GM12878 (cell line): ENCODE results near the gene IRF4. TPM values are rescaled to one million over a fixed set of nuclear protein-coding genes. Genes with fewer than 3 reads are reported as not detected.
A peak's percentile ranks its signal among the peaks of the same experiment; 100 is the strongest.

Experiments
- BMI1 ChIP-seq: fragments of 450-650 bp; IDR thresholded peaks from 2 replicates; pipeline ENCODE4 v1.6.1; 2016; ENCODE audit warnings: mild to moderate bottlenecking, moderate library complexity, borderline replicate concordance
- CBFB ChIP-seq: IDR thresholded peaks from 2 replicates; pipeline ENCODE4 v1.6.1; 2016; ENCODE audit warnings: antibody characterized with exemption, low read depth
- CHD4 ChIP-seq: fragments of 200-600 bp; sonication (generic); IDR thresholded peaks from 2 replicates; pipeline ENCODE4 v1.6.1; 2016; ENCODE audit warnings: mild to moderate bottlenecking
- CREB1 ChIP-seq: IDR thresholded peaks from 2 replicates; pipeline ENCODE4 v1.6.1; 2012; ENCODE audit warnings: low read depth, mild to moderate bottlenecking, inconsistent platforms
- EP300 ChIP-seq, 2 experiments: fragments of 150-350 bp in 1 of 2; IDR thresholded peaks; 2 replicates each; pipeline ENCODE4 v1.6.1; 2011 to 2012; ENCODE audit warnings: low read depth in 2 of 2, low read length in 2 of 2, borderline replicate concordance in 1 of 2, improper control_type of control experiment in 1 of 2, inconsistent platforms in 1 of 2; ENCODE audit not compliant: control insufficient read depth in 1 of 2
- IRF4 ChIP-seq: IDR thresholded peaks from 2 replicates; pipeline ENCODE4 v1.6.1; 2011; ENCODE audit warnings: low read depth, low read length
- JUNB ChIP-seq: IDR thresholded peaks from 2 replicates; pipeline ENCODE4 v1.6.1; 2016; ENCODE audit warnings: antibody characterized with exemption, mild to moderate bottlenecking
- MYB ChIP-seq: fragments of 150-350 bp; IDR thresholded peaks from 2 replicates; pipeline ENCODE4 v1.6.1; 2014; ENCODE audit warnings: mild to moderate bottlenecking, low read depth, low read length, borderline replicate concordance
- NBN ChIP-seq: fragments of 450-650 bp; IDR thresholded peaks from 2 replicates; pipeline ENCODE4 v1.6.1; 2016
- NFXL1 ChIP-seq: fragments of 450-650 bp; IDR thresholded peaks from 2 replicates; pipeline ENCODE4 v1.6.1; 2017; ENCODE audit warnings: antibody characterized with exemption, mild to moderate bottlenecking, borderline replicate concordance
- NFYB ChIP-seq: IDR thresholded peaks from 2 replicates; pipeline ENCODE4 v1.6.1; 2011; ENCODE audit warnings: low read depth, mild to moderate bottlenecking, low read length, improper control_type of control experiment, moderate library complexity; ENCODE audit not compliant: insufficient read depth
- NR2C2 ChIP-seq: IDR thresholded peaks from 2 replicates; pipeline ENCODE4 v1.6.1; 2011; ENCODE audit warnings: borderline replicate concordance, low read depth; ENCODE audit not compliant: control insufficient read depth, insufficient read length
- RAD51 ChIP-seq: fragments of 450-650 bp; IDR thresholded peaks from 2 replicates; pipeline ENCODE4 v1.6.1; 2016; ENCODE audit warnings: moderate library complexity, mild to moderate bottlenecking, inconsistent platforms
- RB1 ChIP-seq: fragments of 450-650 bp; formaldehyde crosslinking; IDR thresholded peaks from 2 replicates; pipeline ENCODE4 v1.6.1; 2017; ENCODE audit warnings: mild to moderate bottlenecking, borderline replicate concordance
- SPI1 ChIP-seq: IDR thresholded peaks from 2 replicates; pipeline ENCODE4 v1.6.1; 2011; ENCODE audit warnings: low read depth, mild to moderate bottlenecking, low read length, moderate library complexity, borderline replicate concordance; ENCODE audit not compliant: insufficient read depth
- STAT3 ChIP-seq: IDR thresholded peaks from 2 replicates; pipeline ENCODE4 v1.6.1; 2011; ENCODE audit warnings: low read depth, low read length, improper control_type of control experiment
- TCF7 ChIP-seq: IDR thresholded peaks from 2 replicates; pipeline ENCODE4 v1.6.1; 2014; ENCODE audit warnings: antibody characterized with exemption, borderline replicate concordance
- ZNF207 ChIP-seq: fragments of 450-650 bp; IDR thresholded peaks from 2 replicates; pipeline ENCODE4 v1.6.1; 2014; ENCODE audit warnings: antibody characterized with exemption, mild to moderate bottlenecking, borderline replicate concordance
- ZNF274 ChIP-seq: IDR thresholded peaks from one replicate; pipeline ENCODE4 v1.8.0; 2011; ENCODE audit not compliant: insufficient read length, insufficient read depth
- ZNF384 ChIP-seq: IDR thresholded peaks from 2 replicates; pipeline ENCODE4 v1.6.1; 2012; ENCODE audit warnings: low read depth, mild to moderate bottlenecking, low read length, improper control_type of control experiment, borderline replicate concordance
- polyA plus RNA-seq, 11 experiments: library from polyadenylated mRNA; depleted of rRNA in 4 of 11; unstranded in 6 of 11; stranded (reverse) in 5 of 11; fragments of >200 nt; fragmentation: Nextera tagmentation in 4 of 11; fragmentation: Illumina TruSeq in 1 of 11; extraction: Ambion mirVana in 4 of 11; extraction: Trizol in 1 of 11; gene quantifications; 1 replicate in 1 of 11; 2 replicates in 10 of 11; pipeline versions ENCODE4 v1.2.1 to v1.2.3, GENCODE V29; 2011 to 2016; ENCODE audit warnings: inconsistent platforms in 2 of 11, missing spikeins in 2 of 11, low read depth in 1 of 11
- total RNA-seq, 4 experiments: library from RNA; depleted of rRNA in 3 of 4; stranded (reverse); fragments of >200 nt in 3 of 4; fragmentation: Illumina TruSeq in 1 of 4; extraction: Trizol in 1 of 4; gene quantifications; 2 replicates each; pipeline versions ENCODE4 v1.2.1 to v1.2.3, GENCODE V29; 2013 to 2021
- TF ChIP-seq, protein P1 (sequence below): fragments of 450-650 bp; IDR thresholded peaks from 2 replicates; pipeline ENCODE4 v1.6.1; 2014; ENCODE audit warnings: mild to moderate bottlenecking
- TF ChIP-seq, protein P2 (sequence below): fragments of 450-650 bp; IDR thresholded peaks from 2 replicates; pipeline ENCODE4 v1.6.1; 2018; ENCODE audit warnings: borderline replicate concordance, mild to moderate bottlenecking; ENCODE audit not compliant: partially characterized antibody
- TF ChIP-seq, protein P3 (sequence below): fragments of 450-650 bp; IDR thresholded peaks from 2 replicates; pipeline ENCODE4 v1.6.1; 2017; ENCODE audit warnings: mild to moderate bottlenecking, moderate library complexity

The IRF4 gene
- total and polyA plus RNA-seq, 10 of the 15 experiments (the other 5 are each of a cell fraction or from before 2014, with no cell fraction given): 50.0 to 495 (median 257) TPM

DNA sequence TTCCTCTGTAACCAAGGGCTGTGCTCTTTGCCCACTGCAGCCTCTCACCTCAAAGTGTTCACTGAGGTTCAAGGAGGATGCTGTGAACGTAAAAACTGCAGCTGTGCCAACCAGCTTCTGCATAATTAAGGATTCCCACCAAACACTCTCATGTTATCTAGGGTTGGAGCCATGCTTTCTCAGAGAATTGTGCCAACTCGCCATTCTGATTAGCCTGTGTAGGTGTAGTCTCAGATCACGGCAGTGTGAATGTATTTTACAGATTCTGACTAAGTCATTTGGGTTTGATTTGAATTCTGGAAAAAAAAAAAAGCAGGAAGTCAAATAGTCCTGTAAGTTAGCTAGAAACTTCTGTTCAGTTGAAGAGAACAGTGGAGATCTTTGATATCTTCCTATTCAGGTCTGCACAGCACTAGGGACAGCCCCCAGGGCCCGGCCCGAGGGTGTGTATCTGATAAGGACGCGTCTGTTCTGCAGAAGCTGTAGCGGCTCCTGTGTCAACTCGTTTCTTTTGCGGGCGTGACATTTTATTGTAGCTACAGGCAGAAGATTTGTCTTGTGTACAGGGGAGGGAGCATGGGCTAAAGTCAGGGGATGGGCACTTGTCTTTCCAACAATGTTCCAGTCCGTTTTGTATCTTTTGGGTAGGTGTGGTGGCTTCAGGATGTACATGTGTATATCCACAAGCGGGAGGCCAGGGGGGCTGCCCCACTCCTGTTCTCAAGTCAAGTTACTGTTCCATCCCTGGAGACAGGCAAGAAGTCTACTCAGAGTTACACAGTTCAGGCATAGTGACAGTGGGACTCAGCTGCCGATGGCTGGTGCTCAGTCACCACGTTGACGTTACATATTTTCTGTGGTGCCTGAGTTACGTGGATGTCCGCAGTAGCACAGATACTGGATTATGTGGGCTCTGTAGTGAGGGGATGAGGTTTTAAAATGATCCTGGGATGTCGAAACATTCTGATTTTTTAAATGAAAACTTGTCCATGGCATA is 12.4 kb downstream of the IRF4 start (continued):
- TF ChIP-seq, protein P1, sequence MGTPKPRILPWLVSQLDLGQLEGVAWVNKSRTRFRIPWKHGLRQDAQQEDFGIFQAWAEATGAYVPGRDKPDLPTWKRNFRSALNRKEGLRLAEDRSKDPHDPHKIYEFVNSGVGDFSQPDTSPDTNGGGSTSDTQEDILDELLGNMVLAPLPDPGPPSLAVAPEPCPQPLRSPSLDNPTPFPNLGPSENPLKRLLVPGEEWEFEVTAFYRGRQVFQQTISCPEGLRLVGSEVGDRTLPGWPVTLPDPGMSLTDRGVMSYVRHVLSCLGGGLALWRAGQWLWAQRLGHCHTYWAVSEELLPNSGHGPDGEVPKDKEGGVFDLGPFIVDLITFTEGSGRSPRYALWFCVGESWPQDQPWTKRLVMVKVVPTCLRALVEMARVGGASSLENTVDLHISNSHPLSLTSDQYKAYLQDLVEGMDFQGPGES: no peak
- no peak for TF ChIP-seq NFXL1
- TF ChIP-seq, protein P2, sequence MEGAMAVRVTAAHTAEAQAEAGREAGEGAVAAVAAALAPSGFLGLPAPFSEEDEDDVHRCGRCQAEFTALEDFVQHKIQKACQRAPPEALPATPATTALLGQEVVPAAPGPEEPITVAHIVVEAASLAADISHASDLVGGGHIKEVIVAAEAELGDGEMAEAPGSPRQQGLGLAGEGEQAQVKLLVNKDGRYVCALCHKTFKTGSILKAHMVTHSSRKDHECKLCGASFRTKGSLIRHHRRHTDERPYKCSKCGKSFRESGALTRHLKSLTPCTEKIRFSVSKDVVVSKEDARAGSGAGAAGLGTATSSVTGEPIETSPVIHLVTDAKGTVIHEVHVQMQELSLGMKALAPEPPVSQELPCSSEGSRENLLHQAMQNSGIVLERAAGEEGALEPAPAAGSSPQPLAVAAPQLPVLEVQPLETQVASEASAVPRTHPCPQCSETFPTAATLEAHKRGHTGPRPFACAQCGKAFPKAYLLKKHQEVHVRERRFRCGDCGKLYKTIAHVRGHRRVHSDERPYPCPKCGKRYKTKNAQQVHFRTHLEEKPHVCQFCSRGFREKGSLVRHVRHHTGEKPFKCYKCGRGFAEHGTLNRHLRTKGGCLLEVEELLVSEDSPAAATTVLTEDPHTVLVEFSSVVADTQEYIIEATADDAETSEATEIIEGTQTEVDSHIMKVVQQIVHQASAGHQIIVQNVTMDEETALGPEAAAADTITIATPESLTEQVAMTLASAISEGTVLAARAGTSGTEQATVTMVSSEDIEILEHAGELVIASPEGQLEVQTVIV: no peak
- no peak for TF ChIP-seq CBFB
- TF ChIP-seq, protein P3, sequence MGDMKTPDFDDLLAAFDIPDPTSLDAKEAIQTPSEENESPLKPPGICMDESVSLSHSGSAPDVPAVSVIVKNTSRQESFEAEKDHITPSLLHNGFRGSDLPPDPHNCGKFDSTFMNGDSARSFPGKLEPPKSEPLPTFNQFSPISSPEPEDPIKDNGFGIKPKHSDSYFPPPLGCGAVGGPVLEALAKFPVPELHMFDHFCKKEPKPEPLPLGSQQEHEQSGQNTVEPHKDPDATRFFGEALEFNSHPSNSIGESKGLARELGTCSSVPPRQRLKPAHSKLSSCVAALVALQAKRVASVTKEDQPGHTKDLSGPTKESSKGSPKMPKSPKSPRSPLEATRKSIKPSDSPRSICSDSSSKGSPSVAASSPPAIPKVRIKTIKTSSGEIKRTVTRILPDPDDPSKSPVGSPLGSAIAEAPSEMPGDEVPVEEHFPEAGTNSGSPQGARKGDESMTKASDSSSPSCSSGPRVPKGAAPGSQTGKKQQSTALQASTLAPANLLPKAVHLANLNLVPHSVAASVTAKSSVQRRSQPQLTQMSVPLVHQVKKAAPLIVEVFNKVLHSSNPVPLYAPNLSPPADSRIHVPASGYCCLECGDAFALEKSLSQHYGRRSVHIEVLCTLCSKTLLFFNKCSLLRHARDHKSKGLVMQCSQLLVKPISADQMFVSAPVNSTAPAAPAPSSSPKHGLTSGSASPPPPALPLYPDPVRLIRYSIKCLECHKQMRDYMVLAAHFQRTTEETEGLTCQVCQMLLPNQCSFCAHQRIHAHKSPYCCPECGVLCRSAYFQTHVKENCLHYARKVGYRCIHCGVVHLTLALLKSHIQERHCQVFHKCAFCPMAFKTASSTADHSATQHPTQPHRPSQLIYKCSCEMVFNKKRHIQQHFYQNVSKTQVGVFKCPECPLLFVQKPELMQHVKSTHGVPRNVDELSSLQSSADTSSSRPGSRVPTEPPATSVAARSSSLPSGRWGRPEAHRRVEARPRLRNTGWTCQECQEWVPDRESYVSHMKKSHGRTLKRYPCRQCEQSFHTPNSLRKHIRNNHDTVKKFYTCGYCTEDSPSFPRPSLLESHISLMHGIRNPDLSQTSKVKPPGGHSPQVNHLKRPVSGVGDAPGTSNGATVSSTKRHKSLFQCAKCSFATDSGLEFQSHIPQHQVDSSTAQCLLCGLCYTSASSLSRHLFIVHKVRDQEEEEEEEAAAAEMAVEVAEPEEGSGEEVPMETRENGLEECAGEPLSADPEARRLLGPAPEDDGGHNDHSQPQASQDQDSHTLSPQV: no peak
- TF ChIP-seq EP300 (IDR thresholded peaks at IDR 0.05; ENCODE audit: borderline replicate concordance in 1 of 2, control insufficient read depth in 1 of 2, low read depth in 2 of 2, low read length in 2 of 2): no peak
- no peak for TF ChIP-seq NR2C2
- 0 out of 2 replicates have a peak, but pooled peaks have one; percentile 29 for TF ChIP-seq CREB1
- no peak for TF ChIP-seq RAD51
- no peak for TF ChIP-seq RB1
- no peak for TF ChIP-seq NFYB
- no peak for TF ChIP-seq IRF4
- no peak for TF ChIP-seq MYB
- TF ChIP-seq TCF7: no peak
- TF ChIP-seq STAT3: no peak
- no peak for TF ChIP-seq ZNF384
- TF ChIP-seq NBN: no peak
- TF ChIP-seq BMI1: no peak
- no peak for TF ChIP-seq ZNF274
- TF ChIP-seq SPI1: no peak
- TF ChIP-seq CHD4: no peak
- TF ChIP-seq ZNF207: no peak
- TF ChIP-seq JUNB: no peak
